NCI-H1930 (cell line): ENCODE results near the gene NME4.

Experiments
- DNase-seq, 2 experiments: peaks; one replicate each; lab custom pipeline; 2025; lab: John Stamatoyannopoulos, UW

NME4 gene

GRCh38 chr16:426906-427249 lies 29.9 kb downstream of the NME4 start:
- DNase-seq: no peak

- DNase-seq: no peak
Observed at GRCh38 chr16:427250-427649, 30.3 kb downstream of the NME4 start.

DNA sequence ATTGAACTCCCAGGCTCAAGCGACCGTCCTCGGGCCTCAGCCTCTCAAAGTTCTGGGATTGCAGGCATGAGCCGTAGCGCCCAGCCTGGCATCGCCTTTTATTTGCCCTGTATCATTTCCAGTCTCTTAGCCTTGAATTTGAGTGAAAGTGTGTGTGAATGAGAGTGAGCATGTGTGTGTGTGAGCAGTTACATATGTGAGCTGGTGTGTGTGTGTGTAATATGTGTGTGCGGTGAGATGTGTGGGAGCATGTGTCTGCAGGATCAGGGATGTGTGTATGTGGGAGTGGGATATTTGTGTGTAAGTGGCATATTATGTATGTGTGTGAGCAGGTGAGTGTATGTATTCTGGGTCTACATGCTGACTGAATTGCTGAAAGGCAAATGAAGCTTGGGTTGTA lies 33.9 kb downstream of the NME4 start:
- no peak for DNase-seq

DNA sequence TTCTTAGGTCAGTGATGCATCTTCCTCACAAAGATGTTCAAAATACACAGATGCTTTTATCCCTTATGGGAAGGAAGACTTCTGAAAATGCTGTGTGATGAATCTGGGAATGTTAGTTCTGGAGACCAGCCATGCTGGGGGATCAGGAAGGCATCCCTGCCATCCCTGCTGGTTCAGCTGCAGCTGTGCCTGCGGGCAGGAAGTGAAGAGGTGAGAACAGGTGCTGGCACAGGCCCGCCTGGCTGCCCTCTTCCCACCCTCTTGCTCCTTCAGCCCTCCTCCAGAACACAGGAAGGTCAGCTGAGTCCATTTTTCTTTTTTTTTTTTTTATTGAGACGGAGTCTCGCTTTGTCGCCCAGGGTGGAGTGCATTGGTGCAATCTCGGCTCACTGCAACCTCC lies 43.6 kb downstream of the NME4 start:
- no peak for DNase-seq

- DNase-seq: no peak
Observed at GRCh38 chr16:441447-441846, 44.4 kb downstream of the NME4 start.

DNA sequence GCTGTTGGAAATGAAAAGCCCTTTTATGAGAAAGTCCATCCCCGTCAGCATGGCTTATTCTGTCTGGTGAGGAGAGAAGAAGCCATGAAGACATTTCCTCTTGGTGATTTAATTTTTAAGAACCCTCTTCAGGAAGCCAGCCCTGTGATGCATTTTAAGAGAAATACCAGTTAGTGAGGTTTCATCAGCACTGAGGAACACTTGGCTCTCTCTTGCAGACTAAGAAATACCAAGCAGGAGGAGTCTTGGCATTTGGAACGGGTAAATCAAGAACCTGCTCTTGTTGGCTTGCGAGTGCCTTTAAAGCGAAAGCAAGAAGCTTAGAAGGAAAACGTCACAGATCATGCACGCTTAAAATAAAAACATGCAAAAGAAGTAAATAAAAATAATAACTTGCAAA lies 46.0 kb downstream of the NME4 start:
- DNase-seq: no peak

DNA sequence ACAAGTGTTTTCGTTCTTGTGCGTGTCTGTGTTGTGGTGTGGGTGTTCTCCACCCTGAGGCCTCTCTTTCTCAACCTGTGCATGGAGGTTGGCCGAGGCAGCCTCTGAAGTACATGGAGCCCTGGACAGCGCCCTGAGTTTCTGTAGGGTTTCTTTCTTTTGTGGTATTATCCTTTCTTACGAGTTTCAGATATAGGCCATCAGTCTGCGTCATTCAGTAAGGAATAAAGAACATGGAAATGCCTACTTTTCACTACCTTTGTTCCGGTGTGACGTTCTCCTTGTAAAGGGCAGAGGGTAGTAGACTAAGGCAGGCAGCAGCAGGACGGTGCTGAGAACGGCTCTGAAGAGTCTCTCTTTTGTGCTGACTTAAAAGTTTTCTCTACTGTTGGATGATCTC lies 47.0 kb downstream of the NME4 start:
- DNase-seq: no peak

DNA sequence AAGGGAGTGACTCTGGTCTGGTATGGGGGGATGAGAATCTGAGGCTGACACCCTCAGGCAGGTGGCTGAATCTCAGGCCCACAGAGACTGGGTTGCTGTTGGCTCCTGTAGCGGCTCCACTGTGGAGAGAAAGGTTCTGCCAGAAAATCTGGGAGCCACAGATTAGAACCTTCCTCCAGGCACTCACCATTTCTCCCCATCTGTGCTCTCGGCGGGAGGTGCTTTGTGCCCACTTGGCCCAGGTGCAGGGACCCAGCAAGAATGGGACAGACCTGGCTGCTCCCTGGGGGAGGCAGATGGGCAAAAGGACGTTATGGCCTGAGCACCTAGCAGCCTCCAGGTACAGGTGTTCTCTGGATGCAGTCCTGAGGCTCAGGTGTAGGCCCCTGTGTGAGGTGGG lies 48.6 kb downstream of the NME4 start:
- no peak for DNase-seq
